Measurements from ENCODE around the gene TBX1.

The TBX1 gene

DNA sequence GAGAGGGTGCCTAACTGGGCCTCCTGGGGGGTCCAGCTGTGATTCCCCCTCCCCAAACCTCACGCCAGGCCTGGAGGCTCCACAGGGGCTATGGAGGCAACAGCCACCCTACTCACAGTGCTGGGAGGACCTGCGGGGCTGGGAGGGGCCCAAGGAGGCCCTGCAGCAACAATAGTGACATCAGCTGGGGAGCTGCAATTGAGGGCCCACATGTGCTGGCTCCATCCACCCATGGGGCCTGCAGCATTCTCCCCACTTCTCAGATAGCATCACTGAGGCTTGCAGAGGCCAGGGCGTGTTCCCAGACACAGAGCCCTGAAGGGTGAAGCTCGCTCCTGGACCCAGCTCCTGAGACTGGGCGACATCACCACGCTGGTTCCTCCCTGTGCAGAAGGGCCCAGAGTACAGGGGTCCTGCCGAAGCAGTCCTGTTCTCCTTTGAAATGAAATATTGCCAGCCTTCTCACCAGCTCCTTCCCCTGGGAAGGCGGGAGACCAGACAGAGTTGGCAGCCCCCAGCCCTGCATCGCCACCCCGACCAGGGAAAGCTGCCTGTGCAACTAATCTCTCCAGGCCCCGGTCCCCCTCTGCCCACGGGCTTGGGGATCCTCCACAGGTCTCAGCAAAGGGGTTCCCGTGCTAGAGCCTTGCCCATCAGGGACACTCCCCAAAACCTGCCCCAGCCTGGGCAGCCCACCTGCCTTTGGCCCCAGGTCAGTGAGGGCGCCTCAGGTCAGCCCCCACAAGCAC lies 8.9 kb upstream of the TBX1 start:
- in situ Hi-C loops (cut with MboI; ENCODE audit: low sequenced_read_pairs) = no loop called here

DNA sequence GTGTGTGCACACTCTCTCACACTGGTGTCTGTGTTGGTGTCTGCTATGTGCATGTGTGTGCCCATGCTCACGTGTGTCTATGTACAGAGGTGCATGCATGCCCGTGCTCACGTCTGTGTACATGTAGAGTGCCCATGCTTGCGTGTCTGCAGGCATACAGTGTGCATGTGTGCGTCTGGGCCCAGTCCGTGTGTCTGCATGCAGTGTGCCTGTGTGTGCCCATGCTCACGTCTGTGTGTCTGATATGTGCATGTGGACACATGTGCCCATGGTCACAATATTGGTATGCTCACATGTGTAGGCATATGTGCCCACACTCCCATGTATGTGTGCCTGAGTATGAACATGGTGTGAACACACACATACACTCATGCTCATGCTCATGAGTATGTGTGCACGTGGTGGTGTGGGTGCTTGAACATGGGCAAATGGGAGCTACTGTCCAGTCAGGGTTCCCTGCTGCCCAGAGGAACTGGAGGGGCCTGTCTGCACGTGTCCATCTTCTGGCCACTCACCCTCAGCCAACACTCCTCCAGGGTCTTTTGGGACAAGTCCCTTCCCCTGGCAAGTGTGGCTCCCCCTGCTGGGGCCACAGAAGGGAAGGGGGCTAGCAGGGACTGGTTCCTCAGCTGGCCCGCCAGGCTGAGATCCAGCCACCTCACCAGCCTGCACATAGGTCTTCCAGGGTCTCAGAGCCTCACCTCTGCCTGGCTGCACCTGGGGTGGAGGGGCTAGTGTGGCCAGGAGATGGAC lies 7.3 kb upstream of the TBX1 start:
- in situ Hi-C loops (cut with MboI; ENCODE audit: low sequenced_read_pairs) = no loop called here

DNA sequence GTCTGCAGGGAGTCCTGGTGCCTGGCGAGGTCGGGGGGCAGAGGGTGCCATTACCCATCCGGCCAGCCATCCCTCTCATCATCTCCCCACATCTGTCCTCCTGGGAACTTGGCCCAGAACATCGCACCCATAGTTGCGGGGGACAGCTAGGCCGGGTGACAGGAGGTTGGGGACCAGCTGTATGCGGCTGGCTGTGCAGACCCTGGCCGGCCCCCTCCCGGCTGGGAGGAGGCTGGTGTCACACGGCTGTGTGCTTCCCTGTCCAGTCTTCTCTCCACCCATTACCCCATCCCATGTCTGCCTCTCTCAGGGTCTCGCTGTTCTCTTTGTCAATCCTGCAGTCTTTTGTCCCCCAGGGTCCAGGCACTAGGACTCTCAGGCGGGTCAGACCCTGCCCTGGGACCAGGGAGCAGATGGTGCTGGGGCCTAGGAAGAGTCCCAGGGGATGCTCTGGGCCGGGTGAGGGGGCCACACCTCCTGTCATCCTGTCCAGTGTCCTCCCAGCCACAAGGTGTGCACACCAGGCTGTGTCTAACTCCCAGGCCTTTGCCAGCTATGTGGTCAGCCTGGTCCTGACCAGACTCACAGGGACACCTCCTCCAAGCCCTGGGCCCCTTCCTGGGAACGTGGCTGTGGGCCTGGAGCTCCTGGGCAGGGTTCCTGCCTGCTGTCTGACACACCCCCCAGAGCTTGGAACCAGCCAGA lies 6.4 kb upstream of the TBX1 start:
- in situ Hi-C loops (cut with MboI; ENCODE audit: low sequenced_read_pairs) = no loop called here

DNA sequence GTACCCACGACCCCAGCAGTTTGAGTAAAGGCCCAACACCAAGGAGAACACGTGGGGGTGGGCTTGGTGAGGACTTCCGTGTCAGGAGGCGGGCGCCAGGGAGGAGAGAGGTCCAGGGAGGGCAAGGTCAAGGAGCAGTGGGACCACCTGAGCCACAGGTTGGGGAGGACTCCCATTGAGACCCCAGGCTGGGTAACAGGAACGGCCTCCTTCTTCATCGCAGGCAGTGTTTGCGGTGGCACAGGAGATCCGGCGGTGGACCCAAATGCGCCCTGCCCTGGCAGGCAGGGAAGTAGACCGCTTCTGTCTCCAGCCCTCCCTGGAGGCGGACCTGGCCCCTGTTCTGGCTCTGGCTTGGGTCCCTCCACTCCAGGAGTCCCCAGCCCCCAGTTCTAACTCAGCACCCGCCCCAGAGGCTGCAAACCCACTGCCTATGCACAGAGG lies 5.9 kb upstream of the TBX1 start:
- in situ Hi-C loops (cut with MboI; ENCODE audit: low sequenced_read_pairs) = no loop called here

DNA sequence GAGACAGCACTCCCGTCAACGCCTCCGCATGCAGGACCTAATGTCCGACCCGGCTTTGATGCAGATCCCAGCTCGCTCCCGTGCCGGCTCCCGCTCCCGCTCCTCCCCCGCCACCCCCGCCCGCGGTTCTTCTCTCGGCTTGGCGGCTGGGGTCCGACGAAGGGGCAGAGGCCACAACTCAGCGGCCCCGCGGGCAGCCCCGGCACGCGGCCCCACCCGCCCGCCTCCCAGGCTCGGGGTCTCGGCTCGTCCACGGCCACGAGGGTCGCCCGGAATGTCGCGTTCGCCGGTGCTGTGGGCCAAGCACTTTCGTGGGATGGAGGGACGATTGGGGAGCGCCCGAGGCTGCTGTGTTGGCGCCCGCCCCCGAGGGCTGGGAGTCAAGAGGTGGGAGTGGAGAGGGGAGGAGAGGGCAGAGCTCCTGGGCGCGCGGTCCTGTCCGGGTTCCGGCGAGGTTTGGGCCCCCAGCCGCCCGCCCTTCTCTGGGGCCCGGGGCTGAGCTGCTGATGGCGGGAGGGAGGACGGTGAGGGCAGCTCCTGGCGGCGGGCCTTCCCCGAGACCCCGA lies 5.3 kb upstream of the TBX1 start:
- in situ Hi-C loops (cut with MboI; ENCODE audit: low sequenced_read_pairs) = no loop called here

DNA sequence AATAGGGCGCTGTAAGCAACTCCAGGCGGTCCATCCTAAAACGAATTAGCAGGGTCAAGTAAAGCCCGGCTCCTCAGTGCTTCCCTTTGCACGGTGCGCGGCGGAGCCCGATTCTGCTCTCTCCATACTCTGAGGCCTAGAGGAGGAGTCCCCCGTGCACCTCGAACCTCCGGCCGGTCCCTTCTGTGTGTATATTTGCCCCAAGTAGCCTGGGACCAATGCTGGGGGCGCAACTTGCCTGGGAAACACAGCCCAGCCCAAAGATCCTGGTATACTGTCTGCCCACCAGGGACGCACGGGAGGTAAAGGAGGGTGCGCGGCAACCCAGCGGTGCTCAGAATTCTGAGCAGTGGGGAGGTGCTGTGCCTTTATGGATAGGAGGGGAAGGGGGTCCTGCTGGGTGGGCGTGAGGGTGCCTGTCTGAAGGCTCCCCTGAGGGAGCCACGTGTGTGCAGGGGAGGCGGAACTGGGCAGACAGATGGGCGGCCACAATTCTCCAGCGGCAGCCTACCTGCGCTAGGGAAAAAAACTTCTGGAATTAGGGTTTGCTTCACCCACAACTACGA lies 4.8 kb upstream of the TBX1 start:
- in situ Hi-C loops (cut with MboI; ENCODE audit: low sequenced_read_pairs) = no loop called here

DNA sequence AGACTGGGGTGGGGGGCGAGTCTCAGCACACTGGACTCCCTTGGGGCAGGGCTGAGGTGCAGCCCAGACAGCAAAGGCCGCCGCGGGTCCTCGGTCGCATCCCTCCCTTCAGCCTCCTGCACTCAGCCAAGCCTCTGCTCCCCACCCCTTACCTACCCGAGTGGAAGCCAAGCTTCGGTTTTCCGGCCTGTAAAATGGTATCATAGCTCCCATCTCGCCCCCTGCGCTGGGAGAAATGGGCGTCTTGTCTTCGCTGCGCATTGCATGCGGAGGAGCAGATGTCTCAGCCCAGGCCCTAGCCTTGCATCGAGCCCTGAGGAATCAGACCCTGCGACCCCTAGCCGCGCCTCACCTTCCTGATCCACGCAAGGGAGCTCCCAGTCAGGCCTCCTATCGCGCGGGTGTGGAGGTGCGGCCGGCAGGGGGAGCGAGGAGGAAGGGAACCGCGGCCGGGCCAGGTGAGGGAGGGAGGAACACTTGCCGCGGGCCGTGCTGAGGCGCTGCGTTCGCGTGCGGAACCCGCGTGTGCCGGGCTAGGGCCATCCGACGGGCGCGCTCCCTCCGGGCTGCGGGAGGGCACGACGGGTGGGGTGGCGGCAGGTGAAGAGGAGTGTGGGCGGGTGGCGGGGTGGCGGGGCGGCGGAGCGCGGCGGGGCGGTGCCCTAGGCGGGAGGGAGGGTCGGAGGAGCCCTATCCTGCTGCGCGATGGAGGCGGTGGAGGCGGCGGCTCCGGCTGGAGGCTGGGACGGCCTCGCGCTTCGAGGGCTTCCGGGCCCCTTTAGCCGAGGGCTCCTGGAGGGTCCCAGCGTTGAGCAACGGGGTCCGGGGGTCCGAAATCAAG lies 4.1 kb upstream of the TBX1 start:
- in situ Hi-C loops (cut with MboI; ENCODE audit: low sequenced_read_pairs) = no loop called here

DNA sequence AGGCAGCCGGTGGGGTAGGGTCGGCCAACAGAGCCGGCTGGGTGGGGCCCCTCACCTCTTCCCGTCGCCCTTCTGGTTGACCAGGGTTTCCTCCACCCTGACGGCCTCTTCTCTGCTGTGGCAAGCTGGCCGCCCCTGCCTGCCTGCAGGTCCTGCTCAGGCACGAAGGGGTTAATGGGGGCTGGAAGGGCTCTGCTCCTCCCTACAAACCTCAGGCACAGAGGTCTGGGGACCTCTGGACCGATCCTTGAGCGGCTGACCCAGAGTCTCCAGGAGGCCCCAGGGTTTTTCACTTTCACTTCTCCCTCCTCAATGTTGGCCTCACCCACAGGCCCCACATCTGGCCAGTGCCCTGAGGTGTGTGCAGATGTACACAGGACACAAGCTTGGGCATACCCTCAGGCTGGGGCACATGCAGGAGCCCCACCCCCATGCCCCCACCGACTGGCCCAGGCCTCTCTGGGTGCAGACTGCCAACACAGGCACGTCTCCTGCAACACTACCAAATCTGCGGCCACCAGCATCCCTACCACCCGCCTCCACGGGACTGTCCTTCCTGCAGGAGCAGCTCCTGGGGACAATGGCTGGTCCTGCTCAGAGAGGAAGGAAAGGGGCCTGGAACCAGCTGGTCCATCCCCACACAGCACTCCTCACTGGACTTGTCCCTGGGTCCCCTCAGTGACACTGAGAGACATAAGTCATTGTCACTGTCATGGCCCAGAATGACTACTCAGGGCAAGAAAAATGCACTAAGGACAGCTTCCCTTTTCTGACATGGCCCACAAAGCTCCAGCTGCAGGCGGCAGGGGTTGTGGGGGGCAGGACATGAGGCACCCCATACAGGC lies 3.2 kb upstream of the TBX1 start:
- in situ Hi-C loops (cut with MboI; ENCODE audit: low sequenced_read_pairs) = no loop called here

DNA sequence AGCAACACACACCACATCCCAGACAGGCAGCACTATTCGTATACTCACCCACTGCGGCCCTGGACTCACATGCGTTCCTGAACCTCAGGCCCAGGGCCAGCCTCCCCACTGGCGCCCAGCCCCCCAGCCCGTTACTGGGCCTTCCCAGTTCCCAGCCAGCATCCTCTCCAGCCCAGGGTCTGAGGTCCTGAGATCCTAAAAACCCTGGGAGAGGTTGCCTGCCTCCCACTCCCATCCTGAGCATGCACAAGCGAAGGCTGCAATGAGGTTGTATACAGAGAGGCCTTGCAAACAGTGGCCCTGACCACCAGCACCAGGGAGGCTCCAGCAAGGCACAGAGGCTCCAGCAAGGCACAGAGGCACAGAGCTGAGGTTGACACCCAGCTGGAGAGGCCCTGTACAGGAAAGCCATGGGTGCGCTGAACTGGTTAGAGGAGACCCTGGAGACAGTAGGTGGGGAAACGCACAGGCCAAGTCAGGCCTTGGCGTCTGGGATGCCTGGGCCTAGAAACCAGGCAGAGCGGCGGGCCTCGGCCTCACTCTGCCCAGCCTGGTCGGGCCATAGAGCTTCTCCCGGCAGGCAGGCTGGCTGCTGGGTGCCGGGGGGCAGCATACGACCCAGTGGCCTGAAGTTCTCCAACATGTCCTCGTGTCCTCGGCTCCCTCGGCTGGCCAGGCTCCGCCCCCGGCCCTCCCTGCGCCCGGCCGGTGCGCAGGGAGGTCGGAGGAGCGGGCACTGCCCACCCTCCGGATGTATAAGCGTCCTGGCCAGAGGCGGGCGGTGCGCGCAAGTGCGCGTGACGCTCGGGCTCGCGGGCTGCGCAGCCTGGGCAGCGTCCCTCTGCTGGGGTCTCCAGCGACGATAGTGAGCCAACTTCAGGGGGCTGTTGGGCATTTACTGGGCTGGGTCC lies 2.3 kb upstream of the TBX1 start:
- in situ Hi-C loops (cut with MboI; ENCODE audit: low sequenced_read_pairs) = no loop called here

DNA sequence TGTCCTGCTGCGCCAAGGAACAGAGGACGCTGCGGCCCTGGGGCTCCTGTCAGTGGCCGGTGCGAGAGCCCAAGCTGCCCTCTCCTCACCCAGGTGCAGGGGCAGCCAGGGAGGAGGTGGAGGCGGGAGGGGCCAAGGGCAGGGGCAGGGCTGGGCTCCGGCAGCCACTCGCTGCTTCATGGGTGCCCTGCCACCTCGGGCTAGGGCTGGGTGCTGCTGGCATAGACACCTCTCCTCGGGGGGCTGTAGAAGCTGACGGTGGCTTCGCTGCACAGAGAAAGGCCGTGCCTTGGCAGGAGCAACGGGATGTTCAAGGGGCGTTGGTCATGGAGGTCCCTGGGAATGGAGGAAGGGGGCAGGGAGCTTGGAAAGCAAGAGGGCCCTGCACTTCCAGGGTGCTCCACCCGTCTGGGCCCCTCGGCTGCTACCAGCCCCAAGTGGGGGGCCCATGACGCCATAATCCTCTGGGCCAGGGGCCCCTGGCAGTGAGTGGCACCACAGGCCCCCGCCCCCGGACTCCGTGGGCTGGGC lies 1.6 kb upstream of the TBX1 start:
- in situ Hi-C loops (cut with MboI; ENCODE audit: low sequenced_read_pairs) = no loop called here

DNA sequence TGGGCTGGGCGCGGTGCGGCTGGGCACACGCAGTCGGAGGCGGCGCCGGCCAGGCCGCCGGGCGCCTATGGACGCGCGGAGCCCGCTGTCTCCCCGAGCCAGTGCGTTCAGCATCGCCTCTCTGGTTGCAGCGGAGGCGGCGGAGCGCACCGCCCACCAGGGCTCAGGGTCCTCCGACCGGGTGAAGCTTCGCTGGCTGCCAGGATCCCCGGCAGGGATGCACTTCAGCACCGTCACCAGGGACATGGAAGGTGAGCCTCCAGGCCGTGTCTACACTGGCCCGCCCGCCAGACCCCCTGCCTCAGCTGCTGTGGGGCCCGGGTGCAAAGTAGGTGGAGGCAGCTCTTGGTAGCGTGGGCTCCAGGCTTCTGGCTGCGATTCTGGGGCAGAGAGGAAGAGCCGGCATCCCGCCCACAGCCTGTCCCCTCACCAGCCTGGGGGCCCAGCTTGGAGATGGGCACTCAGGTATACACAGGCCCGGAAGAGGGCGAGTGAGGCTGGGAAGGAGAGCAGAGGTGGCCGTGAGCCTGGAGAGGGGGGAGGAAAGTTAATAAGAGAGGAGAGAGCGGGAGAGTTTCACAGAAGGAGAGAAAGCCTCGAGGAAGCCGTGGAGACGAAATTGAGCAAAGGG lies 1.0 kb upstream of the TBX1 start:
- in situ Hi-C loops (cut with MboI; ENCODE audit: low sequenced_read_pairs) = no loop called here

DNA sequence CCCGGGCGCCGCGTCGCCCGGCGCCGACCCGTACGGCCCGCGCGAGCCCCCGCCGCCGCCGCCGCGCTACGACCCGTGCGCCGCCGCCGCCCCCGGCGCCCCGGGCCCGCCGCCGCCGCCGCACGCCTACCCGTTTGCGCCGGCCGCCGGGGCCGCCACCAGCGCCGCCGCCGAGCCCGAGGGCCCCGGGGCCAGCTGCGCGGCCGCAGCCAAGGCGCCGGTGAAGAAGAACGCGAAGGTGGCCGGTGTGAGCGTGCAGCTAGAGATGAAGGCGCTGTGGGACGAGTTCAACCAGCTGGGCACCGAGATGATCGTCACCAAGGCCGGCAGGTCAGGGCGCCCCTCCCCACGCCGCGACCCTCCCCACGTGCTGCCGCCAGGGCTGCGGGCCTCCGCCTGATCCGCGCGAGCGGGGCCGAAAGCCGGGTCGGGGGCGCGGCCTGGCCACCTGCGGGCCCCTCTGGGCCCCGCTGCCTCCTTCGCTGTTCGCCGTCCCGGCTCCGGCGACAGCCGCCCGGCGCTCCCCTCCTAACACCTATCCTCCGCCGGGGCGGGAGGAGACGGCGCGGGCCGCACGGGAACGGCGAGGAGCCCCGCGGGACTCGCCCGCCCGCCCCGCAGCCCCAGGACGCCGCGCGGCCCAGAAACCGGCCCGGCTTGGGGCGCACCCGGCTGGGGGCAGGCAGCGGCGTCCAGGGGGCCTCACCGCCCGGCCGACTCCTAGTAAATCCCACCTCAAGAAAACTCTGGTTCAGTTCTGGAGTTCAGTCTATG lies 560 bp downstream of the TBX1 start:
- in situ Hi-C loops (cut with MboI; ENCODE audit: low sequenced_read_pairs) = no loop called here

DNA sequence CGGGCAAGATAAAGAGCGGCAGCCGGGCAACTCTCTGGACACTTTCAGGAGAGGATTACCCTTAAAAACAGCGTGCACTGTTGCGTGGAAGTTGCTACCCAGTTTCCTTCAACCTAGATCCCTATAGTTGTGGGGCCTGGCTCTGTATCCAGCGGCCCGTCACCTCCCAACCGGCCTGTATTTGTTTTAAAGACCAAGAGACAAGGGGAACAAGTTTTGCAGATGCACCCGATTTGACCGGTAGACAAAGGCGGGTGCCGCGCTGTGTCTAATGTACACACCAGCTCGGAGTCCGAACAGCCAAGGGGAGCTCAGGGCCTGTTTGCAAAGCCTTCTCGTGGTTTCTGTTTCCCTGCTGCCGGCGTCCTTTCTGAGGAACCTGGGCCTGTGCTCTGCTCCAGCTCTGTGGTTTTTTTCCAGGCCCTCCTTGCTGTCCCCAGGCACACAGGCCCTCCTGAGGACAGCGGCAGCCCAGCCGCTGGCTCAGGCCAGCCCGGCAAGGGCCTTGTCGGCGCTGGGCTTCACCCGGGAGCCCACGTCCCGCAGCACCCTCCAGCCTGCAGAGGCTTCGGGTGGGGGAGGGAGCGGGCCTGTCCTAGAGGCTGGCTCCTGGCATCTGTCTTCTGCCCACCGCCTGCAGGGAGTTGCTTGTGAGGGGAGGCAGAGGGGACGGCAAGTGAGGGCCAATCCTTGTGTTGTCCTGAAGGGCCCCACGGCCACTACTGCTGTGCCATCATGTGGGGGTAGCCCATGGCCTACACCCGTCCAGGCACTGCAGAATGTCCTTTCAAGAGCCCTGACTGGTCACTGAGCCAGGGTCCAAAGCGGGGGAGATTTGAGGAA lies 1.4 kb downstream of the TBX1 start:
- in situ Hi-C loops (cut with MboI; ENCODE audit: low sequenced_read_pairs) = no loop called here

DNA sequence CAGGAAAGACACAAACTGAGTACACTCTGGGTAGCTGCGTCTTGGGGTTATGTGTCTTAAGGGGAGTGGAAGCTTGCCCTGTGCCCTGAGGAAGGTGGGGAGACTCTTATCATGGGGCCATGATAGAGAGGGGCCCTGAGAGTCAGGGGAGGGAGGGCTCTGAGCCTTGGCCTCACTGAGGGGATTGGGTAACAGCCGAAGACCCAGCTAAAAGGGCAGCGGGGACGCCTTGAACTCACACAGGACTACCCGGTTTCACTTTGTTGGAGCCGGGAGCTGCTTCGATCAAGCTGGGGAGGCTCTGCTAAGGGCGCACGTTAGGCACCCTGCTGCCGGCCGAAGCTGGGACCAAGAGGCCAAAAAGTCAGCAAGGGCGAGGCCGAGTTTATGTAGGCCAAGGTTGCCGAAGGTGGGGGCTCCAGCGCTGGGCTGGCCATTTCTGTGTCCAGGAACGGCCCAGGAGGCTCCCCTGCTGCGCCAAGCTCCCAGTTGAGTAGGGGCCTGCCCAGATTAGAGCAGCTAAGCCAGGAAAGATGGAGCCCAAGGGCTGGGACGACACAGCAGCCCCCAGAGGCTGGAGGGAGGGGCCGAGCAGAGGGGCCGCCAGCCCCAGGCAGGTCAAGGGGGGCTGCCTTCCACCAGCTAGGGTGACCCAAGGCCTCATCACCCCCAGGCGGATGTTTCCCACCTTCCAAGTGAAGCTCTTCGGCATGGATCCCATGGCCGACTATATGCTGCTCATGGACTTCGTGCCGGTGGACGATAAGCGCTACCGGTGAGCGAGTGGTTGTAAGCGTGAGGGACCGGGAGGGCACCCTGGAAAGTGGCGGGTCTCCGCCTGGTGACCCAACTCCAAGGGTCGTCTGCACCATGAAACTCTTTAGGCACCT lies 2.2 kb downstream of the TBX1 start:
- in situ Hi-C loops (cut with MboI; ENCODE audit: low sequenced_read_pairs) = no loop called here
